ENCODE results near the gene FKBP3. TPM values are rescaled to one million over a fixed set of nuclear protein-coding genes. Genes with fewer than 3 reads are reported as not detected.

FKBP3 gene
- total RNA-seq, 1 experiment from 2014 or later = 94.2 TPM

GRCh38 chr14:45150386-45150890 is 16.2 kb upstream of the FKBP3 start:
- Mint-ChIP-seq H3K9me3 (ENCODE audit: unreplicated experiment) (no peaks in the 10 kb centered on the region), H3K27me3 (ENCODE audit: insufficient read depth, unreplicated experiment) (no peaks in the 10 kb centered on the region), H3K36me3 (ENCODE audit: insufficient read depth, unreplicated experiment) (no peaks in the 10 kb centered on the region), H3K27ac (ENCODE audit: unreplicated experiment) (no peak overlapping the region), H3K4me1 (ENCODE audit: low read depth, unreplicated experiment) (peaks cover 6% of the 10 kb centered on the region), H3K4me3 (ENCODE audit: unreplicated experiment) (no peak overlapping the region)
- H3K4me1 ChIP-seq = no peaks in the 10 kb centered on the region
- no peaks in the 10 kb centered on the region for H3K9me3 ChIP-seq
- TF ChIP-seq CTCF (IDR thresholded peaks at IDR 0.05; ENCODE audit: insufficient read depth in 1 of 2, low read depth in 1 of 2, low read length in 1 of 2, severe bottlenecking in 1 of 2, unreplicated experiment in 1 of 2) = no peak
- POLR2A ChIA-PET = no interaction called here
- no TSS peak for BruUV-seq (replicated peaks)
- no peak overlapping the region for H3K4me3 ChIP-seq (ENCODE audit: low read depth, low read length)
- DNase-seq = no peak
- intact Hi-C loops (cut with micrococcal nuclease; ENCODE audit: unreplicated experiment) = no loop called here
- no peaks in the 10 kb centered on the region for H3K27me3 ChIP-seq (replicated peaks; ENCODE audit: control insufficient read depth, insufficient read depth, low read length)
- no peaks in the 10 kb centered on the region for H3K36me3 ChIP-seq (ENCODE audit: control insufficient read depth, insufficient read depth, low read length)
- CTCF ChIA-PET = no interaction called here

- no peaks in the 10 kb centered on the region for H3K27me3 ChIP-seq (replicated peaks; ENCODE audit: control insufficient read depth, insufficient read depth, low read length)
- no peak overlapping the region for H3K4me3 Mint-ChIP-seq (ENCODE audit: unreplicated experiment)
- H3K36me3 ChIP-seq (ENCODE audit: control insufficient read depth, insufficient read depth, low read length) = no peaks in the 10 kb centered on the region
- no peak for DNase-seq
- H3K4me3 ChIP-seq (ENCODE audit: low read depth, low read length) = no peak overlapping the region
- H3K4me1 ChIP-seq = no peaks in the 10 kb centered on the region
- ChIA-PET CTCF (no interaction called here), POLR2A (no interaction called here)
- no TSS peak for BruUV-seq (replicated peaks)
- intact Hi-C loops (cut with micrococcal nuclease; ENCODE audit: unreplicated experiment) = no loop called here
- TF ChIP-seq CTCF (IDR thresholded peaks at IDR 0.05; ENCODE audit: insufficient read depth in 1 of 2, low read depth in 1 of 2, low read length in 1 of 2, severe bottlenecking in 1 of 2, unreplicated experiment in 1 of 2) = no peak
- no peaks in the 10 kb centered on the region for H3K9me3 Mint-ChIP-seq (ENCODE audit: unreplicated experiment)
- H3K27ac Mint-ChIP-seq (ENCODE audit: unreplicated experiment) = no peak overlapping the region
- H3K36me3 Mint-ChIP-seq (ENCODE audit: insufficient read depth, unreplicated experiment) = no peaks in the 10 kb centered on the region
- no peaks in the 10 kb centered on the region for H3K9me3 ChIP-seq
- peaks cover 6% of the 10 kb centered on the region for H3K4me1 Mint-ChIP-seq (ENCODE audit: low read depth, unreplicated experiment)
- no peaks in the 10 kb centered on the region for H3K27me3 Mint-ChIP-seq (ENCODE audit: insufficient read depth, unreplicated experiment)
These were observed 15.3 kb upstream of the FKBP3 start for GRCh38 chr14:45149602-45150001.

GRCh38 chr14:45145214-45145613 is 10.9 kb upstream of the FKBP3 start:
- POLR2A ChIA-PET = no interaction called here

More at GRCh38 chr14:45145214-45145613, 10.9 kb upstream of the FKBP3 start:
- Histone ChIP-seq H3K4me3 (ENCODE audit: low read depth, low read length) (no peak overlapping the region), H3K4me1 (no peaks in the 10 kb centered on the region), H3K9me3 (no peaks in the 10 kb centered on the region), H3K36me3 (ENCODE audit: control insufficient read depth, insufficient read depth, low read length) (no peaks in the 10 kb centered on the region), H3K27me3 (replicated peaks; ENCODE audit: control insufficient read depth, insufficient read depth, low read length) (no peaks in the 10 kb centered on the region)
- BruUV-seq (replicated peaks) = no TSS peak
- TF ChIP-seq CTCF (IDR thresholded peaks at IDR 0.05; ENCODE audit: insufficient read depth in 1 of 2, low read depth in 1 of 2, low read length in 1 of 2, severe bottlenecking in 1 of 2, unreplicated experiment in 1 of 2) = no peak
- intact Hi-C loops (cut with micrococcal nuclease; ENCODE audit: unreplicated experiment) = no loop called here
- Mint-ChIP-seq H3K36me3 (ENCODE audit: insufficient read depth, unreplicated experiment) (peaks cover 15% of the 10 kb centered on the region), H3K4me3 (ENCODE audit: unreplicated experiment) (no peak overlapping the region), H3K9me3 (ENCODE audit: unreplicated experiment) (no peaks in the 10 kb centered on the region), H3K27me3 (ENCODE audit: insufficient read depth, unreplicated experiment) (no peaks in the 10 kb centered on the region), H3K27ac (ENCODE audit: unreplicated experiment) (no peak overlapping the region), H3K4me1 (ENCODE audit: low read depth, unreplicated experiment) (peaks cover under 1% of the 10 kb centered on the region)
- DNase-seq = no peak
- CTCF ChIA-PET = no interaction called here
